ENCODE measurements around the gene KCTD5. TPM values are rescaled to one million over a fixed set of nuclear protein-coding genes. Genes with fewer than 3 reads are reported as not detected.
A peak's percentile ranks its signal among the peaks of the same experiment; 100 is the strongest.

The KCTD5 gene
- total RNA-seq, 2 donors from 2014 or later, result 24.1 to 55.0 TPM

- intact Hi-C loops (cut with DNase I), result no loop called here
- no peaks in the 10 kb centered on the region for H3K9me3 ChIP-seq
- no peak for DNase-seq (ENCODE audit: low spot score)
- TF ChIP-seq CTCF (IDR thresholded peaks at IDR 0.05) (no peak), POLR2A (IDR thresholded peaks at IDR 0.05) (no peak), POLR2AphosphoS5 (IDR thresholded peaks at IDR 0.05) (no peak)
- H3K36me3 ChIP-seq, result no peaks in the 10 kb centered on the region
- no peak overlapping the region for H3K4me3 ChIP-seq
- H3K27ac ChIP-seq, result no peak overlapping the region
- 80% methylated on average over 9 of the region's 9 CpGs for WGBS
- no peaks in the 10 kb centered on the region for H3K4me1 ChIP-seq (replicated peaks)
- H3K27me3 ChIP-seq (replicated peaks; ENCODE audit: insufficient read depth), result no peaks in the 10 kb centered on the region
Measured at GRCh38 chr16:2745961-2746360, 63.6 kb downstream of the KCTD5 start.

GRCh38 chr16:2748757-2749455, 66.6 kb downstream of the KCTD5 start:
- no peak for DNase-seq (ENCODE audit: low spot score)
- TF ChIP-seq POLR2A (IDR thresholded peaks at IDR 0.05), result no peak
- TF ChIP-seq POLR2AphosphoS5 (IDR thresholded peaks at IDR 0.05), result no peak
- TF ChIP-seq CTCF (IDR thresholded peaks at IDR 0.05), result no peak
- Histone ChIP-seq H3K4me3 (no peak overlapping the region), H3K27ac (no peak overlapping the region), H3K36me3 (no peaks in the 10 kb centered on the region), H3K27me3 (replicated peaks; ENCODE audit: insufficient read depth) (no peaks in the 10 kb centered on the region), H3K4me1 (replicated peaks) (peaks cover 3% of the 10 kb centered on the region), H3K9me3 (no peaks in the 10 kb centered on the region)
- intact Hi-C loops (cut with DNase I), result no loop called here
- 85% methylated on average over 7 of the region's 7 CpGs for WGBS

GRCh38 chr16:2749476-2749875, 67.2 kb downstream of the KCTD5 start:
- no peak for DNase-seq (ENCODE audit: low spot score)
- Histone ChIP-seq H3K36me3 (no peaks in the 10 kb centered on the region), H3K9me3 (no peaks in the 10 kb centered on the region), H3K27me3 (replicated peaks; ENCODE audit: insufficient read depth) (no peaks in the 10 kb centered on the region), H3K4me1 (replicated peaks) (peaks cover 3% of the 10 kb centered on the region), H3K4me3 (no peak overlapping the region), H3K27ac (no peak overlapping the region)
- WGBS, result 97% methylated on average over 5 of the region's 5 CpGs
- intact Hi-C loops (cut with DNase I), result no loop called here
- TF ChIP-seq POLR2AphosphoS5 (IDR thresholded peaks at IDR 0.05) (no peak), CTCF (IDR thresholded peaks at IDR 0.05) (no peak), POLR2A (IDR thresholded peaks at IDR 0.05) (no peak)

GRCh38 chr16:2749936-2750335, 67.6 kb downstream of the KCTD5 start:
- WGBS, result 97% methylated on average over 6 of the region's 6 CpGs
- Histone ChIP-seq H3K4me1 (replicated peaks) (peaks cover 6% of the 10 kb centered on the region), H3K4me3 (no peak overlapping the region), H3K27me3 (replicated peaks; ENCODE audit: insufficient read depth) (no peaks in the 10 kb centered on the region), H3K36me3 (no peaks in the 10 kb centered on the region), H3K9me3 (no peaks in the 10 kb centered on the region), H3K27ac (no peak overlapping the region)
- DNase-seq (ENCODE audit: low spot score), result no peak
- TF ChIP-seq POLR2A (IDR thresholded peaks at IDR 0.05), result no peak
- TF ChIP-seq POLR2AphosphoS5 (IDR thresholded peaks at IDR 0.05), result no peak
- no peak for TF ChIP-seq CTCF (IDR thresholded peaks at IDR 0.05)
- intact Hi-C loops (cut with DNase I), result no loop called here

- peak overlapping the region; percentile 97 to 99 for H3K27ac ChIP-seq
- intact Hi-C loops (cut with DNase I), result loop anchor here (1.0 kb wide), 1 partner anchor 26 kb away; the partner anchor contains the start of gene ELOB
- H3K9me3 ChIP-seq, result no peaks in the 10 kb centered on the region
- H3K27me3 ChIP-seq (replicated peaks; ENCODE audit: insufficient read depth), result no peaks in the 10 kb centered on the region
- WGBS, result 50% methylated on average over 23 of the region's 23 CpGs
- peak overlapping the region; percentile 75 to 93 for H3K4me3 ChIP-seq
- peaks cover 11% of the 10 kb centered on the region for H3K4me1 ChIP-seq (replicated peaks)
- TF ChIP-seq POLR2A (IDR thresholded peaks at IDR 0.05) (no peak), POLR2AphosphoS5 (IDR thresholded peaks at IDR 0.05) (no peak), CTCF (IDR thresholded peaks at IDR 0.05) (no peak)
- DNase-seq (ENCODE audit: low spot score), result no peak
- H3K36me3 ChIP-seq, result no peaks in the 10 kb centered on the region
Measured at GRCh38 chr16:2751577-2752034, 69.3 kb downstream of the KCTD5 start.

Measured in prostate gland (tissue), 2 donors.